Cardiac muscle cell (in vitro differentiated cells and primary cell): Measurements from ENCODE around the gene CDC42EP5. TPM values are rescaled to one million over a fixed set of nuclear protein-coding genes. Genes with fewer than 3 reads are reported as not detected.
A peak's percentile ranks its signal among the peaks of the same experiment; 100 is the strongest.

Experiments used
- DNase-seq, 2 donors: peaks; one replicate each; pipeline versions ENCODE4 v3.0.0 to v3.0.0-alpha.2; 2010 to 2017; ENCODE audit warnings: low read depth in 1 of 2, low spot score in 1 of 2
- H3K27ac ChIP-seq: fragments of 200-600 bp; sonication (generic); 2 replicates; pipeline ENCODE4 v1.5.1; 2016
- H3K27me3 ChIP-seq: fragments of 200-600 bp; sonication (generic); 2 replicates; pipeline ENCODE4 v1.6.0; 2016; ENCODE audit warnings: control low read depth
- H3K36me3 ChIP-seq: fragments of 200-600 bp; sonication (generic); 2 replicates; pipeline ENCODE4 v1.5.1; 2016; ENCODE audit warnings: control low read depth
- H3K4me1 ChIP-seq: fragments of 200-600 bp; sonication (generic); 2 replicates; pipeline ENCODE4 v1.8.1; 2017; ENCODE audit warnings: low read depth, mild to moderate bottlenecking, mixed run types
- H3K4me3 ChIP-seq: fragments of 200-600 bp; sonication (generic); 2 replicates; pipeline ENCODE4 v1.5.1; 2016; ENCODE audit warnings: mild to moderate bottlenecking
- H3K9me3 ChIP-seq: fragments of 200-600 bp; sonication (generic); 2 replicates; pipeline ENCODE4 v1.5.1; 2017; ENCODE audit warnings: low read depth, mild to moderate bottlenecking, control low read depth
- polyA plus RNA-seq: library from polyadenylated mRNA; unstranded; fragments of >200 nt; fragmentation: Nextera tagmentation; extraction: Ambion mirVana; gene quantifications from 2 replicates; pipeline ENCODE4 v1.2.1, GENCODE V29; 2016
- total RNA-seq: library from RNA; depleted of rRNA; stranded (reverse); fragments of >200 nt; gene quantifications from 2 replicates; pipeline ENCODE4 v1.2.3, GENCODE V29; 2016
- TF ChIP-seq, protein P1 (sequence below): IDR thresholded peaks from 2 replicates; pipeline ENCODE4 v1.5.1; 2012; ENCODE audit warnings: low read depth, mild to moderate bottlenecking, low read length

CDC42EP5 gene
- total and polyA plus RNA-seq, 2 experiments from 2014 or later = 28.2 to 46.6 TPM

DNA sequence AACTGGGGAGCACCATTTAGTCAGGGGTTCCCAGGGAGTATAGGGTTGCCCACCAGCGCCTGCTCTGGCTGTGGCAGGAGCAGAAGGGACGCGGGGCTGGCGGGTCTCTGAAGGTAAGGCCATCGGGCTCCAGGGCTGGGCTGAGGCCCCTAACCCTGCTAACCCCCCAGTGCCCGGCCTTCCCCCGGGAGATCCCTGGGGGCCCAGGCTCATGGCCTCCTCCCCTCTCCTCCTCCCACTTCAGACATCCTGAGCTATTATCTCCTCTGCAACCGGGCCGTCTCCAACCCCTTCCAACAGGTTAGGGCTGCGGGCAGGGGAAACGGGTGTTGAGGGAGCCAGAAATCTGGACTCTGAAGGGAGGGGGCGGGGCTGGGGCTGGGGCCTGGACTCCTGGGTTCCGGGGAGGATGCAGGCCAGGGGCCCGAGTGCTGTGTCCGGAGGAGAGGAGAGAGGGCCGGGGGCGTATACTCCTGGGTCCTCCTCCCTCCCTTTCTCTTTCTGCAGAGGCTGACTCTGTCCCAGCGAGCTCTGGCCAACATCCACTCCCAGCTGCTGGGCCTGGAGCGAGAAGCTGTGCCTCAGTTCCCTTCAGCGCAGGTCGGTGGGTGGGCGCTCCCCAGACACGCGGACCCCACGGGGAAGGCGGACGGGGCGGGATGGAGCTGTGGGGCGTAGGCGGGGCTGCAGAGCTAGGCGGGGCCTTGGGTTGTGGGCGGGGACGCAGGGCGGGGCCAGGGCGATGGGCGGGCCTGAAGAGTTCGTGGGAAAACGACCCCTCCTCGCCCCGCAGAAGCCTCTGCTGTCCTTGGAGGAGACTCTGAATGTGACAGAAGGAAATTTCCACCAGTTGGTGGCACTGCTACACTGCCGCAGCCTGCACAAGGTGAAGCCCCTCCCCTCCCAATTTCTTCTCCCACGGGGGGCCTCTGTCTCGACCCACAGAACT, 42.5 kb downstream of the CDC42EP5 start:
- TF ChIP-seq, protein P1, sequence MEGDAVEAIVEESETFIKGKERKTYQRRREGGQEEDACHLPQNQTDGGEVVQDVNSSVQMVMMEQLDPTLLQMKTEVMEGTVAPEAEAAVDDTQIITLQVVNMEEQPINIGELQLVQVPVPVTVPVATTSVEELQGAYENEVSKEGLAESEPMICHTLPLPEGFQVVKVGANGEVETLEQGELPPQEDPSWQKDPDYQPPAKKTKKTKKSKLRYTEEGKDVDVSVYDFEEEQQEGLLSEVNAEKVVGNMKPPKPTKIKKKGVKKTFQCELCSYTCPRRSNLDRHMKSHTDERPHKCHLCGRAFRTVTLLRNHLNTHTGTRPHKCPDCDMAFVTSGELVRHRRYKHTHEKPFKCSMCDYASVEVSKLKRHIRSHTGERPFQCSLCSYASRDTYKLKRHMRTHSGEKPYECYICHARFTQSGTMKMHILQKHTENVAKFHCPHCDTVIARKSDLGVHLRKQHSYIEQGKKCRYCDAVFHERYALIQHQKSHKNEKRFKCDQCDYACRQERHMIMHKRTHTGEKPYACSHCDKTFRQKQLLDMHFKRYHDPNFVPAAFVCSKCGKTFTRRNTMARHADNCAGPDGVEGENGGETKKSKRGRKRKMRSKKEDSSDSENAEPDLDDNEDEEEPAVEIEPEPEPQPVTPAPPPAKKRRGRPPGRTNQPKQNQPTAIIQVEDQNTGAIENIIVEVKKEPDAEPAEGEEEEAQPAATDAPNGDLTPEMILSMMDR = peak; percentile 8
- peak; percentile 51 to 89 for DNase-seq
- Histone ChIP-seq H3K27me3 (peaks cover 5% of the 10 kb centered on the region), H3K4me3 (peak overlapping the region; percentile 36), H3K4me1 (peaks cover 3% of the 10 kb centered on the region), H3K36me3 (no peaks in the 10 kb centered on the region), H3K9me3 (no peaks in the 10 kb centered on the region), H3K27ac (no peak overlapping the region)

DNA sequence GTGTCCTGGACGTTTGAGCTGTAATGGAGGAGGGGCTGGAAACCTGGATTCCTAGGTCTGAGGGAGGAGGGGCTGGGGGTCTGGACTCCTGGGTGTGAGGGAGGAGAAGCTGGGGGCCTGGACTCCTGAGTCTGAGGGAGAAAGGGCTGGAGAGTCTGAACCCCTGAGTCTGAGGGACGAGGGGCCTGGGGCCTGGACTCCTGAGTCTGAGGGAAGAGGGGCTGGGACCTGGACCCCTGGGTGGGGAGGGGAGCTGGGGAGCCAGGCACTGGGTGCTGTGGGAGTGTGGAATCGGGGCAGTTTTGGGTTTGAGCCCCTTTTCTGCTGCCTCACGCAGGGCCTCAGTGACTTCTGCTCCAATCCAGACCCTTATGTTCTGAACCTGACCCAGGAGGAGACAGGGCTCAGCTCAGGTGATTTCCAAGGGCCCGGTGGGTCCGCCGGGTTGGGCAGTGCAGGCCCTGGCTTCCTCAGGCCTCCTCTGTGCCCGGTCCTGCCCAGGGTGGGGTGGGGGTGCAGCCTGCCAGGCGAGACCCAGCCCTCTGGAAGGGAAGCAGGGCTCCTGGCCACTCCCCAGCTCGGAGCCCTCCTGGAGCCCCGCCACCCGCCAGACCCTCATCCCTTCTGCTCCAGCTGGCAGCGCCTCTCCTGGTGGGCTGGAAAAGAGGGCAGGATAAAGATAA, 43.4 kb downstream of the CDC42EP5 start:
- no peak for DNase-seq
- Histone ChIP-seq H3K27ac (no peak overlapping the region), H3K4me3 (no peak overlapping the region), H3K4me1 (no peaks in the 10 kb centered on the region), H3K9me3 (no peaks in the 10 kb centered on the region), H3K36me3 (no peaks in the 10 kb centered on the region), H3K27me3 (peaks cover 5% of the 10 kb centered on the region)
- TF ChIP-seq, protein P1 = no peak

DNA sequence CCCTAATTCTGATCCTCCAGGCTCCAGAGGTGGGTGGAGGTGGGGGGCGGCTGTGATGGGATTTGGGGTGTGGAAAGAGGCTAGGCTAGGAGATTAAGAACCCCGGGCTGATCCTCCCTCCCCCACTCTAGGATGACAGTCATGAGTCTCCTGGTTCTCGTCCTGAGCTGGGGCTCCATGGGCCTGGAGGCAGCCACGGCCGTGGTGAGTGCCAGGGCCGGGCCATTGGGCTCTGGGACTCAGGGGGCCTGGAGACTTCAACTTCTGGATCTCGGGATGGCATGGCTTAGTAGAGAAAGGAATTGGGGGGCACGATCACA, 44.0 kb downstream of the CDC42EP5 start:
- no peaks in the 10 kb centered on the region for H3K36me3 ChIP-seq
- no peak overlapping the region for H3K27ac ChIP-seq
- no peaks in the 10 kb centered on the region for H3K9me3 ChIP-seq
- H3K27me3 ChIP-seq = peaks cover 9% of the 10 kb centered on the region
- DNase-seq = no peak
- no peak overlapping the region for H3K4me3 ChIP-seq
- H3K4me1 ChIP-seq = no peaks in the 10 kb centered on the region
- TF ChIP-seq, protein P1 = no peak

DNA sequence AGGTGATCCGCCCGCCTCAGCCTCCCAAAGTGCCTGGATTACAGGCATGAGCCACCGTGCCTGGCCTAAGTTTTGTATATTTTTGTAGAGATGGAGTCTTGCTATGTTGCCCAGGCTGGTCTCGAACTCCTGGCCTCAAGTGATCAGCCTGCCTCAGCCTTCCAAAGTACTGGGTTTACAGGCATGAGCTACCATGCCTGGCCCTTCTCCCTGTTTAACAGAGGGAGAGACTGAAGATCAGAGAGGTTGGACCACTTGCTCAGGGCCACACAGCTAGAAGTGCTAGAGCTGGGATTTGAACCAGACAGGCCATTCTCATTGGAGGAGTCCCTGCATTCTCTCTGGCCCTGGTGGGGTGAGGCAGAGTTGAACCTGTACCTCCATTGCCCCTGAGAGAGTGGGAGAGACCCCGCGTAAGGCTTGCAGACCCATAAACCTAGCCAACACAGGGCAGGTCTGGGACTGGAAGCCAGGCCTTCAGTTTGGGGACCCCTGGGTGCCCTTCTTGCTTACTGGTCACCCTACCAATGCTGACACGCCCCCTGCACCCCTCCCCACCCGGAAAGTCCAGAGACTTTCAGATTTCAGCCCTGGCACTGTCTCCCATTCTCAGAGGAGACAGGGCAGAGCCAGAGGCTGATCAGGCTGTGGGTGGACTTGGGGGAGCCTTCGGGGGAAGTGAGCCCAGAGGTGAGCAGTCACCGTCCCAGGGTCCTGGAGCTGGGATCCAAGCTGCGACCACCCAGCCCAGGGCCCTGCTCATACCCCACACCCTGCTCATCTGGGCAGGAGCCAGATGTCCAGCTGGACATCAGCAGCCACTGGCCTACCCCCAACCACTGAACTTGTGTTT, 44.5 kb downstream of the CDC42EP5 start:
- no peak for DNase-seq
- Histone ChIP-seq H3K4me3 (no peak overlapping the region), H3K27me3 (peaks cover 11% of the 10 kb centered on the region), H3K36me3 (no peaks in the 10 kb centered on the region), H3K27ac (no peak overlapping the region), H3K9me3 (no peaks in the 10 kb centered on the region), H3K4me1 (no peaks in the 10 kb centered on the region)
- TF ChIP-seq, protein P1 = no peak

DNA sequence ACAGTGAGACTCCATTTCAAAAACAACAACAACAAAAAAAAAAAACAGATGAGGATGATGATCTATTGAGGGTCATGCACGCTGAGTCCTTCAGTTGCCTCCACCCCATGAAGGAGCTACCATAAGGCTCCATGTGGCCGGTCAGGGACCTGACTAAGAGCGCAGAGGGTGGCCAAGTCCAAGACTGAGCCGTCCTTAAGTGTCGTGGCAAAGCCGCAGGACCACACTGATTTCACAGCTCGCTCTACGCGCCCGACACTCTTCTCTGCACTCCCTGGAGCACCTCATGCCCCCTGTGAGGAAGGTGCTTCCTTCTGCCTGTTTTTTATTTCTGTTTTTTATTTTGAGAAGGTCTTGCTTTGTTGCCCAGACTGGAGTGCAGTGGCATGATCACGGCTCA, 45.5 kb downstream of the CDC42EP5 start:
- Histone ChIP-seq H3K4me1 (no peaks in the 10 kb centered on the region), H3K27me3 (peaks cover 14% of the 10 kb centered on the region), H3K27ac (no peak overlapping the region), H3K9me3 (no peaks in the 10 kb centered on the region), H3K4me3 (no peak overlapping the region), H3K36me3 (no peaks in the 10 kb centered on the region)
- TF ChIP-seq, protein P1 = no peak
- DNase-seq = no peak
